Cardiac muscle cell (in vitro differentiated cells and primary cell): Measurements from ENCODE around the gene OR5L1. TPM values are rescaled to one million over a fixed set of nuclear protein-coding genes. Genes with fewer than 3 reads are reported as not detected.

ENCODE experiments used
- DNase-seq, 2 donors: peaks; one replicate each; pipeline versions ENCODE4 v3.0.0 to v3.0.0-alpha.2; 2010 to 2017; ENCODE audit warnings: low read depth in 1 of 2, low spot score in 1 of 2
- H3K27ac ChIP-seq: fragments of 200-600 bp; sonication (generic); 2 replicates; pipeline ENCODE4 v1.5.1; 2016
- H3K27me3 ChIP-seq: fragments of 200-600 bp; sonication (generic); 2 replicates; pipeline ENCODE4 v1.6.0; 2016; ENCODE audit warnings: control low read depth
- H3K36me3 ChIP-seq: fragments of 200-600 bp; sonication (generic); 2 replicates; pipeline ENCODE4 v1.5.1; 2016; ENCODE audit warnings: control low read depth
- H3K4me1 ChIP-seq: fragments of 200-600 bp; sonication (generic); 2 replicates; pipeline ENCODE4 v1.8.1; 2017; ENCODE audit warnings: low read depth, mild to moderate bottlenecking, mixed run types
- H3K4me3 ChIP-seq: fragments of 200-600 bp; sonication (generic); 2 replicates; pipeline ENCODE4 v1.5.1; 2016; ENCODE audit warnings: mild to moderate bottlenecking
- H3K9me3 ChIP-seq: fragments of 200-600 bp; sonication (generic); 2 replicates; pipeline ENCODE4 v1.5.1; 2017; ENCODE audit warnings: low read depth, mild to moderate bottlenecking, control low read depth
- polyA plus RNA-seq: library from polyadenylated mRNA; unstranded; fragments of >200 nt; fragmentation: Nextera tagmentation; extraction: Ambion mirVana; gene quantifications from 2 replicates; pipeline ENCODE4 v1.2.1, GENCODE V29; 2016
- total RNA-seq: library from RNA; depleted of rRNA; stranded (reverse); fragments of >200 nt; gene quantifications from 2 replicates; pipeline ENCODE4 v1.2.3, GENCODE V29; 2016
- TF ChIP-seq, protein P1 (sequence below): IDR thresholded peaks from 2 replicates; pipeline ENCODE4 v1.5.1; 2012; ENCODE audit warnings: low read depth, mild to moderate bottlenecking, low read length

OR5L1 gene
- total and polyA plus RNA-seq, 2 experiments from 2014 or later, result not detected

DNA sequence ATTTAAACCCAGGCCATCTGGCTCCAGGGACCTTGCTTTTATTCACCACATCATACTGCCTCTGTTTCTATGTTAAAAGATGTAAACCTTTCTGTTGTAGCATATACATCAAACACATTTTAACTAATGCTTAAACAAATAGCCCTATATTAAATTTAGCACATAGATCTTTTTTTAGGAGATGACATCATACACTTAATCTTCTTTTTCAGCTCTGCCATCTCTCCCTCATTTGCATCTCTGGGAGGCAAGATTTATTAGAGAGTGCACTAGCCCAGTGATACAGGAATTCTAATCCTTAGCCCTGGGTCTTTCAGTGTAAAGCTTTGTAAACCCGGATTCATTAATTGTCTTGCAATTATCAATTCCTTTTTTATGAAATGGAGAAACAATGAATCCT, 41.0 kb downstream of the OR5L1 start:
- DNase-seq, result no peak
- H3K9me3 ChIP-seq, result no peaks in the 10 kb centered on the region
- no peaks in the 10 kb centered on the region for H3K4me1 ChIP-seq
- H3K27ac ChIP-seq, result no peak overlapping the region
- TF ChIP-seq, protein P1, sequence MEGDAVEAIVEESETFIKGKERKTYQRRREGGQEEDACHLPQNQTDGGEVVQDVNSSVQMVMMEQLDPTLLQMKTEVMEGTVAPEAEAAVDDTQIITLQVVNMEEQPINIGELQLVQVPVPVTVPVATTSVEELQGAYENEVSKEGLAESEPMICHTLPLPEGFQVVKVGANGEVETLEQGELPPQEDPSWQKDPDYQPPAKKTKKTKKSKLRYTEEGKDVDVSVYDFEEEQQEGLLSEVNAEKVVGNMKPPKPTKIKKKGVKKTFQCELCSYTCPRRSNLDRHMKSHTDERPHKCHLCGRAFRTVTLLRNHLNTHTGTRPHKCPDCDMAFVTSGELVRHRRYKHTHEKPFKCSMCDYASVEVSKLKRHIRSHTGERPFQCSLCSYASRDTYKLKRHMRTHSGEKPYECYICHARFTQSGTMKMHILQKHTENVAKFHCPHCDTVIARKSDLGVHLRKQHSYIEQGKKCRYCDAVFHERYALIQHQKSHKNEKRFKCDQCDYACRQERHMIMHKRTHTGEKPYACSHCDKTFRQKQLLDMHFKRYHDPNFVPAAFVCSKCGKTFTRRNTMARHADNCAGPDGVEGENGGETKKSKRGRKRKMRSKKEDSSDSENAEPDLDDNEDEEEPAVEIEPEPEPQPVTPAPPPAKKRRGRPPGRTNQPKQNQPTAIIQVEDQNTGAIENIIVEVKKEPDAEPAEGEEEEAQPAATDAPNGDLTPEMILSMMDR, result no peak
- no peaks in the 10 kb centered on the region for H3K27me3 ChIP-seq
- no peaks in the 10 kb centered on the region for H3K36me3 ChIP-seq
- H3K4me3 ChIP-seq, result no peak overlapping the region

- Histone ChIP-seq H3K4me3 (no peak overlapping the region), H3K27me3 (no peaks in the 10 kb centered on the region), H3K4me1 (no peaks in the 10 kb centered on the region), H3K27ac (no peak overlapping the region), H3K36me3 (no peaks in the 10 kb centered on the region), H3K9me3 (no peaks in the 10 kb centered on the region)
- TF ChIP-seq, protein P1, result no peak
- DNase-seq, result no peak
These were observed 43.5 kb downstream of the OR5L1 start for GRCh38 chr11:55854704-55855103.

Other genes with a start within 250 kb of the OR5L1 start
- not detected in 2 replicates for gene OR4C16, start 239.2 kb upstream of the OR5L1 start, total RNA-seq
- gene OR4C16, start 239.2 kb upstream of the OR5L1 start, polyA plus RNA-seq, result not detected in 2 replicates
- not detected in 2 replicates for gene OR4C11, start 203.7 kb upstream of the OR5L1 start, total RNA-seq
- gene OR4C11, start 203.7 kb upstream of the OR5L1 start, polyA plus RNA-seq, result not detected in 2 replicates
- not detected in 2 replicates for gene OR4P4, start 176.3 kb upstream of the OR5L1 start, total RNA-seq
- not detected in 2 replicates for gene OR4P4, start 176.3 kb upstream of the OR5L1 start, polyA plus RNA-seq
- gene OR4S2, start 163.0 kb upstream of the OR5L1 start, total RNA-seq, result not detected in 2 replicates
- gene OR4S2, start 163.0 kb upstream of the OR5L1 start, polyA plus RNA-seq, result not detected in 2 replicates
- gene OR4C6, start 149.2 kb upstream of the OR5L1 start, total RNA-seq, result not detected in 2 replicates
- gene OR4C6, start 149.2 kb upstream of the OR5L1 start, polyA plus RNA-seq, result not detected in 2 replicates
- gene OR5D13, start 37.9 kb upstream of the OR5L1 start, total RNA-seq, result not detected in 2 replicates
- not detected in 2 replicates for gene OR5D13, start 37.9 kb upstream of the OR5L1 start, polyA plus RNA-seq
- not detected in 2 replicates for gene OR5D14, start 15.8 kb upstream of the OR5L1 start, total RNA-seq
- not detected in 2 replicates for gene OR5D14, start 15.8 kb upstream of the OR5L1 start, polyA plus RNA-seq
- gene OR5D18, start 8.3 kb downstream of the OR5L1 start, total RNA-seq, result not detected in 2 replicates
- gene OR5D18, start 8.3 kb downstream of the OR5L1 start, polyA plus RNA-seq, result not detected in 2 replicates
- gene OR5L2, start 15.9 kb downstream of the OR5L1 start, total RNA-seq, result not detected in 2 replicates
- gene OR5L2, start 15.9 kb downstream of the OR5L1 start, polyA plus RNA-seq, result not detected in 2 replicates
- gene OR5D16, start 27.4 kb downstream of the OR5L1 start, total RNA-seq, result not detected in 2 replicates
- not detected in 2 replicates for gene OR5D16, start 27.4 kb downstream of the OR5L1 start, polyA plus RNA-seq
- gene TRIM51, start 71.9 kb downstream of the OR5L1 start, total RNA-seq, result not detected in 2 replicates
- not detected in 2 replicates for gene TRIM51, start 71.9 kb downstream of the OR5L1 start, polyA plus RNA-seq
- not detected in 2 replicates for gene OR5W2, start 103.2 kb downstream of the OR5L1 start, total RNA-seq
- not detected in 2 replicates for gene OR5W2, start 103.2 kb downstream of the OR5L1 start, polyA plus RNA-seq
- gene OR5I1, start 125.0 kb downstream of the OR5L1 start, total RNA-seq, result not detected in 2 replicates
- gene OR5I1, start 125.0 kb downstream of the OR5L1 start, polyA plus RNA-seq, result not detected in 2 replicates
- gene OR10AG1, start 158.6 kb downstream of the OR5L1 start, total RNA-seq, result not detected in 2 replicates
- not detected in 2 replicates for gene OR10AG1, start 158.6 kb downstream of the OR5L1 start, polyA plus RNA-seq
- gene OR5F1, start 183.3 kb downstream of the OR5L1 start, total RNA-seq, result not detected in 2 replicates
- not detected in 2 replicates for gene OR5F1, start 183.3 kb downstream of the OR5L1 start, polyA plus RNA-seq
- not detected in 2 replicates for gene OR5AS1, start 216.3 kb downstream of the OR5L1 start, total RNA-seq
- gene OR5AS1, start 216.3 kb downstream of the OR5L1 start, polyA plus RNA-seq, result not detected in 2 replicates